Liver (tissue), 9 donors: Measurements from ENCODE around the gene PAOX. TPM values are rescaled to one million over a fixed set of nuclear protein-coding genes. Genes with fewer than 3 reads are reported as not detected.

Experiments
- DNase-seq: peaks from one replicate; pipeline ENCODE4 v3.0.0-alpha.2; 2017; ENCODE audit warnings: low spot score
- H3K27ac ChIP-seq, 2 donors: one replicate each; pipeline ENCODE4 v1.7.0; 2013; ENCODE audit warnings: inconsistent platforms in 2 of 2, low read length in 2 of 2, control low read depth in 1 of 2, low read depth in 1 of 2, mild to moderate bottlenecking in 1 of 2
- H3K27me3 ChIP-seq, 4 donors: one replicate each; pipeline versions ENCODE4 v1.6.1 to v1.7.0; 2013; ENCODE audit warnings: low read length in 3 of 4, inconsistent platforms in 1 of 4, mild to moderate bottlenecking in 1 of 4, moderate library complexity in 1 of 4; ENCODE audit not compliant: control insufficient read depth in 4 of 4, insufficient read depth in 4 of 4
- H3K36me3 ChIP-seq, 4 donors: one replicate each; pipeline versions ENCODE4 v1.6.1 to v1.7.0; 2013; ENCODE audit warnings: low read length in 3 of 4, mild to moderate bottlenecking in 3 of 4, low read depth in 1 of 4, moderate library complexity in 1 of 4; ENCODE audit not compliant: control insufficient read depth in 4 of 4, insufficient read depth in 3 of 4
- H3K4me1 ChIP-seq, 4 donors: one replicate each; pipeline versions ENCODE4 v1.6.1 to v1.7.0; 2013; ENCODE audit warnings: low read length in 3 of 4, mild to moderate bottlenecking in 3 of 4, moderate library complexity in 1 of 4; ENCODE audit not compliant: control insufficient read depth in 4 of 4, insufficient read depth in 4 of 4
- H3K4me3 ChIP-seq, 3 donors: one replicate each; pipeline versions ENCODE4 v1.6.1 to v1.7.0; 2013; ENCODE audit warnings: low read length in 3 of 3, control low read depth in 1 of 3, low read depth in 1 of 3, mild to moderate bottlenecking in 1 of 3
- H3K9ac ChIP-seq, 2 donors: one replicate each; pipeline ENCODE4 v1.7.0; 2013; ENCODE audit warnings: low read length in 2 of 2, mild to moderate bottlenecking in 2 of 2, moderate library complexity in 2 of 2, control low read depth in 1 of 2, low read depth in 1 of 2
- H3K9me3 ChIP-seq, 4 donors: one replicate each; pipeline versions ENCODE4 v1.6.1 to v1.7.0; 2013; ENCODE audit warnings: low read length in 3 of 4; ENCODE audit not compliant: control insufficient read depth in 4 of 4
- FOXA1 ChIP-seq: IDR thresholded peaks from 2 replicates; pipeline ENCODE4 v1.6.1; 2016; ENCODE audit warnings: antibody characterized with exemption
- GABPA ChIP-seq, 2 donors: IDR thresholded peaks in 1 of 2; conservative IDR thresholded peaks in 1 of 2; 2 replicates each; pipeline ENCODE4 v1.6.1; 2016; ENCODE audit warnings: antibody characterized with exemption in 2 of 2, mild to moderate bottlenecking in 1 of 2, moderate library complexity in 1 of 2
- HNF4A ChIP-seq, 2 donors: conservative IDR thresholded peaks; 2 replicates each; pipeline ENCODE4 v1.6.1; 2016; ENCODE audit warnings: antibody characterized with exemption in 2 of 2, mild to moderate bottlenecking in 2 of 2
- HNF4G ChIP-seq: IDR thresholded peaks from 2 replicates; pipeline ENCODE4 v1.6.1; 2016; ENCODE audit warnings: antibody characterized with exemption
- JUND ChIP-seq, 2 donors: IDR thresholded peaks; 2 replicates each; pipeline ENCODE4 v1.6.1; 2016; ENCODE audit warnings: antibody characterized with exemption in 2 of 2
- MAX ChIP-seq: IDR thresholded peaks from 2 replicates; pipeline ENCODE4 v1.6.1; 2016; ENCODE audit warnings: antibody characterized with exemption
- NR2F2 ChIP-seq: IDR thresholded peaks from 2 replicates; pipeline ENCODE4 v1.6.1; 2016; ENCODE audit warnings: antibody characterized with exemption
- RAD21 ChIP-seq, 2 donors: IDR thresholded peaks; 2 replicates each; pipeline ENCODE4 v1.6.1; 2016; ENCODE audit warnings: antibody characterized with exemption in 2 of 2, mild to moderate bottlenecking in 2 of 2
- RXRA ChIP-seq, 2 donors: IDR thresholded peaks; 2 replicates each; pipeline ENCODE4 v1.6.1; 2017 to 2018; ENCODE audit warnings: antibody characterized with exemption in 2 of 2, mild to moderate bottlenecking in 1 of 2
- TAF1 ChIP-seq: conservative IDR thresholded peaks from 2 replicates; pipeline ENCODE4 v1.6.1; 2016; ENCODE audit warnings: antibody characterized with exemption, mild to moderate bottlenecking
- YY1 ChIP-seq: IDR thresholded peaks from 2 replicates; pipeline ENCODE4 v1.6.1; 2016; ENCODE audit warnings: antibody characterized with exemption, mild to moderate bottlenecking
- ZBTB33 ChIP-seq: IDR thresholded peaks from 2 replicates; pipeline ENCODE4 v1.6.1; 2016; ENCODE audit warnings: antibody characterized with exemption
- WGBS: extraction: QIAGEN DNeasy Blood & Tissue Kit; methylation state at CpG from one replicate; pipeline ENCODE4 v1.1.7; 2013; 5-methylcytosine and 5-hydroxymethylcytosine counted together
- polyA plus RNA-seq, 2 donors: library from polyadenylated mRNA; stranded (reverse) in 1 of 2; unstranded in 1 of 2; fragments of 200-250 nt in 1 of 2; fragments of >200 nt in 1 of 2; fragmentation: Nextera tagmentation in 1 of 2; extraction: Ambion mirVana in 1 of 2; gene quantifications; one replicate each; pipeline versions ENCODE4 v1.2.1 to v1.2.3, GENCODE V29; 2013 to 2015
- total RNA-seq, 2 donors: library from RNA; depleted of rRNA; stranded (reverse); fragments of >200 nt; gene quantifications; one replicate each; pipeline ENCODE4 v1.2.3, GENCODE V29; 2014
- TF ChIP-seq, protein P1 (sequence below): IDR thresholded peaks from 2 replicates; pipeline ENCODE4 v1.6.1; 2016; ENCODE audit warnings: antibody characterized with exemption, mild to moderate bottlenecking
- donor health status: healthy.
- donor health status: healthy.
- donor health status: healthy.
- donor health status: healthy.
- donor health status: healthy.

The PAOX gene
- total and polyA plus RNA-seq, 4 donors, result 4.8 to 17.8 (median 13.3) TPM

DNA sequence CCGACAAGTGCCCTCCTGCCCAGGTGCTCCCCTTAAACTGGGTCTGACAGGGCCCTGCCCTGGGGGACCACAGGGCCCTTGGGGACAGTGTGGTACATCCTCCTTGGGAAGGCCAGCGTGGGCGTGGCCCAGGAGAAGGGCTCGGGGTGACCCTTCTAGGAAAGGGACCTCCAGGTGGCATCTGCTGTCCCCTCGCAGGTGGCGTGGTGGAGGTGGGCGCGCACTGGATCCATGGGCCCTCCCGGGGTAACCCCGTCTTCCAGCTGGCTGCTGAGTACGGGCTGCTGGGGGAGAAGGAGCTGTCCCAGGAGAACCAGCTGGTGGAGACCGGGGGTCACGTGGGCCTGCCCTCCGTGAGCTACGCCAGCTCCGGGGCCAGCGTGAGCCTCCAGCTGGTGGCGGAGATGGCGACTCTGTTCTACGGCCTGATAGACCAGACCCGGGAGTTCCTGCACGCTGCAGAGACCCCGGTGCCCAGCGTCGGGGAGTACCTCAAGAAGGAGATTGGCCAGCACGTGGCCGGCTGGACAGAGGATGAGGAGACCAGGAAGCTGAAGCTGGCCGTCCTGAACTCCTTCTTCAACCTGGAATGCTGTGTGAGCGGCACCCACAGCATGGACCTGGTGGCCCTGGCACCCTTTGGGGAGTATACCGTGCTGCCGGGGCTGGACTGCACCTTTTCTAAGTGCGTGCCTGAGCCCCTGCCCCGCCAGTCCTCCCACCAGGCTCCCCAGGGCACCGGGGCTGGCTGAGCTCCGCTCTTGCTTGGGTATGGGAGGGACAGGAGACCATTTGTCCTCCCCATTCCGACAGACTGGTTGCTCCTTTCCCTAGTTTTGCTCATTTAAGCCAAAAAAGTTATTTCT lies 972 bp downstream of the PAOX start:
- no peaks in the 10 kb centered on the region for H3K9me3 ChIP-seq
- peaks cover 0 to 18% (median 7%) of the 10 kb centered on the region in 4 donors for H3K36me3 ChIP-seq
- H3K27me3 ChIP-seq, result no peaks in the 10 kb centered on the region
- peak overlapping the region in 1 of 2 donors; percentile 32 for H3K9ac ChIP-seq
- WGBS, result 94% methylated on average over 36 of the region's 36 CpGs
- TF ChIP-seq RXRA (IDR thresholded peaks at IDR 0.05) (no peak), JUND (IDR thresholded peaks at IDR 0.05) (no peak), YY1 (no peak), RAD21 (IDR thresholded peaks at IDR 0.05) (no peak), MAX (no peak), GABPA (IDR thresholded peaks at IDR 0.05 in 1 of 2, conservative IDR thresholded peaks at IDR 0.05 in 1 of 2) (no peak)
- TF ChIP-seq, protein P1, sequence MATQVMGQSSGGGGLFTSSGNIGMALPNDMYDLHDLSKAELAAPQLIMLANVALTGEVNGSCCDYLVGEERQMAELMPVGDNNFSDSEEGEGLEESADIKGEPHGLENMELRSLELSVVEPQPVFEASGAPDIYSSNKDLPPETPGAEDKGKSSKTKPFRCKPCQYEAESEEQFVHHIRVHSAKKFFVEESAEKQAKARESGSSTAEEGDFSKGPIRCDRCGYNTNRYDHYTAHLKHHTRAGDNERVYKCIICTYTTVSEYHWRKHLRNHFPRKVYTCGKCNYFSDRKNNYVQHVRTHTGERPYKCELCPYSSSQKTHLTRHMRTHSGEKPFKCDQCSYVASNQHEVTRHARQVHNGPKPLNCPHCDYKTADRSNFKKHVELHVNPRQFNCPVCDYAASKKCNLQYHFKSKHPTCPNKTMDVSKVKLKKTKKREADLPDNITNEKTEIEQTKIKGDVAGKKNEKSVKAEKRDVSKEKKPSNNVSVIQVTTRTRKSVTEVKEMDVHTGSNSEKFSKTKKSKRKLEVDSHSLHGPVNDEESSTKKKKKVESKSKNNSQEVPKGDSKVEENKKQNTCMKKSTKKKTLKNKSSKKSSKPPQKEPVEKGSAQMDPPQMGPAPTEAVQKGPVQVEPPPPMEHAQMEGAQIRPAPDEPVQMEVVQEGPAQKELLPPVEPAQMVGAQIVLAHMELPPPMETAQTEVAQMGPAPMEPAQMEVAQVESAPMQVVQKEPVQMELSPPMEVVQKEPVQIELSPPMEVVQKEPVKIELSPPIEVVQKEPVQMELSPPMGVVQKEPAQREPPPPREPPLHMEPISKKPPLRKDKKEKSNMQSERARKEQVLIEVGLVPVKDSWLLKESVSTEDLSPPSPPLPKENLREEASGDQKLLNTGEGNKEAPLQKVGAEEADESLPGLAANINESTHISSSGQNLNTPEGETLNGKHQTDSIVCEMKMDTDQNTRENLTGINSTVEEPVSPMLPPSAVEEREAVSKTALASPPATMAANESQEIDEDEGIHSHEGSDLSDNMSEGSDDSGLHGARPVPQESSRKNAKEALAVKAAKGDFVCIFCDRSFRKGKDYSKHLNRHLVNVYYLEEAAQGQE, result no peak
- peaks cover 12 to 41% (median 24%) of the 10 kb centered on the region in 4 donors for H3K4me1 ChIP-seq
- no peak overlapping the region for H3K27ac ChIP-seq
- peak overlapping the region; percentile 54 to 86 (median 69) for H3K4me3 ChIP-seq
- DNase-seq, result no peak

DNA sequence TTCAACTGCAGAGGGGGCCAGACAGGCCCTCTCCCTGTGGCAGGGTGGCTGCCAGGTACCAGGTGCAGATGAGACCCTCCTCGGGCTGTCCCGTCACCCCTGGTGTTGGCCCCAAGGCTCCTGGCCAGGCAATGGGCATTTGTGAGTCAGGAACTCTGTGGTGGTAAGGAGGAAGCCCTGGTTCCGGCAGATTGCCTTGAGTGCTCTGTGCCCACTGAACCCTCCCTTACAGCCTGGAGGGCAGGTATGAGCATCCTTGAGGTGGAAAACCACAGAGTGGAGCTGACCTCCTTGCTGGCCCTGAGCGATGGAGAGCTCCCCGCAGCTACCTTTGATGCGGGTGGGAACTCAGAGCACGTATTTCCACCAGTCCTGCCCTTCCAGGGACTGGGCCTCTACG lies 2.0 kb downstream of the PAOX start:
- no peaks in the 10 kb centered on the region for H3K9me3 ChIP-seq
- H3K9ac ChIP-seq, result no peak overlapping the region
- H3K4me3 ChIP-seq, result no peak overlapping the region
- H3K27me3 ChIP-seq, result no peaks in the 10 kb centered on the region
- WGBS, result 91% methylated on average over 8 of the region's 8 CpGs
- no peak for TF ChIP-seq HNF4G
- TF ChIP-seq, protein P1, result no peak
- no peak for TF ChIP-seq JUND (IDR thresholded peaks at IDR 0.05)
- no peak for TF ChIP-seq MAX
- no peak for TF ChIP-seq YY1
- no peak for TF ChIP-seq RAD21 (IDR thresholded peaks at IDR 0.05)
- TF ChIP-seq TAF1, result no peak
- TF ChIP-seq HNF4A (conservative IDR thresholded peaks at IDR 0.05), result no peak
- TF ChIP-seq RXRA (IDR thresholded peaks at IDR 0.05), result no peak
- no peak for TF ChIP-seq FOXA1
- no peak for TF ChIP-seq GABPA (IDR thresholded peaks at IDR 0.05 in 1 of 2, conservative IDR thresholded peaks at IDR 0.05 in 1 of 2)
- TF ChIP-seq ZBTB33, result no peak
- no peak for TF ChIP-seq NR2F2
- H3K27ac ChIP-seq, result no peak overlapping the region
- DNase-seq, result no peak
- peaks cover 12 to 38% (median 23%) of the 10 kb centered on the region in 4 donors for H3K4me1 ChIP-seq
- H3K36me3 ChIP-seq, result peaks cover 0 to 18% (median 8%) of the 10 kb centered on the region in 4 donors
